HG03045 (cell line): ENCODE measurements around the gene SLC1A3.
"Not testable (repeated sequence)": the region's sequence is repeated elsewhere in the genome, so short reads cannot be mapped to it uniquely, and the experiment has no call there.

Experiments
- ATAC-seq: cut with Tn5 transposase; IDR thresholded peaks from one replicate; pipeline ENCODE4 v1.9.1; 2021; ENCODE audit warnings: mild to moderate bottlenecking, moderate library complexity; ENCODE audit not compliant: unreplicated experiment

The SLC1A3 gene

DNA sequence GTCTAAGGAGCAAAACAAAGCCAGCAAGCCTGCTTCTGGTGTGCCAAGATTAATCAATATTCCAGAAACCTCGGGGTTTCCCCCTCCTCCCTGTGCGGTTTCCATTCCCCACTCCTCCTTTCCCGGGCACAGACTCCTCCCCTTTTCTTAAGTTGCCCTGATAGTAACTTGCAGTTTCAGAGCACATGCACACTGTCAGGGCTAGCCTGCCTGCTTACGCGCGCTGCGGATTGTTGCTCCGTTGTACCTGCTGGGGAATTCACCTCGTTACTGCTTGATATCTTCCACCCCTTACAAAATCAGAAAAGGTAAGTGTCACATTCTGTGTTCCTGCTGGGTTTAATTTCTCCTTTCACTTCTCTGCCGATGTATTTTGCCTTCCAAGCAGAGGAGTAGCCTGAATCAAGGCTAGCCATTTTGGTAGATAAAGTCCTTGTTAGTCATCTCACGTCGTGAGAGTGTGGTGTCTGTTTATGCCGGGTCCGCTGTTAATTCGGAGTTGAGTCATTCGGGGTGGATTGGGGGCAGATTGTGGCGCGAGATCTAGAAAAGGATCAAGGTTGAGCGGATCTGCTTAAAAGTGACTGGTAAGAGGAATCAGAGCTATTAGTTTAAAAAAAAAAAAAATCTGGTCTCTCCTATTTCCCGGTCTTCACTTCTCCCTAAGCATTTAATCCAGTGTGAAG is at the start of gene SLC1A3:
TSS of gene SLC1A3 (plus strand) at position 179 of the 686 bp plus-strand sequence. CDS start 1,818 bp downstream, outside the sequence.
- peak; percentile 88 for ATAC-seq

GRCh38 chr5:36558641-36559040 is 47.8 kb upstream of the SLC1A3 start:
- ATAC-seq, result no peak

DNA sequence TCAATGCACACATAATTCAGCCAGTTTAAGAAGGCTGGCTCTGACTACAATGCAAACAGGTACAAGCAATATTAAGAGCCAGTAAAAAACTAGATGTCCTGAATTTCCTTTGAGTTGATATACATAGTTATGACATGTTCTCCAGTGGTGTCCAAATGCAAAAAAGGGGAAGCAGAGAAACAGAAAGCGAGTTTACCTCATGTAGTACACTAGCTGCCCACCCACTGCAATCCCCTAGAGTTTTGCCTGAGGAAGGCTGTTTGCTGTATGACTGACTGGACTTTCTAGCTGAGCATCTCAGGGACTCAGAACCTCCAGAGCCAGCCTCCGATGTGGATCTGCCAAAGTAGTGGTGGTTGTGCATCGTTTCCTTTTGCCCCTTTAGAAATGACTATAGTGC is 44.8 kb upstream of the SLC1A3 start:
- no peak for ATAC-seq

DNA sequence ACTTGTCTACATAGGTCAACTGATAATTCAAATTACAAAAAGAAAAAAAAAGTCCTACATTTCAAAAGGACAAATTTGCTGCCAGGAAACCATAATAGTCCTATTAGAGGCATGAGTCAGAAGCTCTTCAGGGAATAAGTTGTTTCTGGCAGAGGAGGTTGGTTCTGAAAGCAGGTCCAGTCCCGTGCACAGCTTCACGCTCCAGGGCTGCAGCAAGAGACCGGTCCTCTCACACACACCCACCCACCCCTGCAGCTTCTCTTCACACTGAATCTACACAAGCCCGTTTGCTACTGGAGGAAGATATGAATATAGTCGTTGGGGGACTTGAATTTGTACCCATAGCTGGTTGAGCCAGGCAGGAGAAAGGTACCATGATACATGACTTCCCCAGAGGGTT is 36.9 kb upstream of the SLC1A3 start:
- ATAC-seq, result no peak

DNA sequence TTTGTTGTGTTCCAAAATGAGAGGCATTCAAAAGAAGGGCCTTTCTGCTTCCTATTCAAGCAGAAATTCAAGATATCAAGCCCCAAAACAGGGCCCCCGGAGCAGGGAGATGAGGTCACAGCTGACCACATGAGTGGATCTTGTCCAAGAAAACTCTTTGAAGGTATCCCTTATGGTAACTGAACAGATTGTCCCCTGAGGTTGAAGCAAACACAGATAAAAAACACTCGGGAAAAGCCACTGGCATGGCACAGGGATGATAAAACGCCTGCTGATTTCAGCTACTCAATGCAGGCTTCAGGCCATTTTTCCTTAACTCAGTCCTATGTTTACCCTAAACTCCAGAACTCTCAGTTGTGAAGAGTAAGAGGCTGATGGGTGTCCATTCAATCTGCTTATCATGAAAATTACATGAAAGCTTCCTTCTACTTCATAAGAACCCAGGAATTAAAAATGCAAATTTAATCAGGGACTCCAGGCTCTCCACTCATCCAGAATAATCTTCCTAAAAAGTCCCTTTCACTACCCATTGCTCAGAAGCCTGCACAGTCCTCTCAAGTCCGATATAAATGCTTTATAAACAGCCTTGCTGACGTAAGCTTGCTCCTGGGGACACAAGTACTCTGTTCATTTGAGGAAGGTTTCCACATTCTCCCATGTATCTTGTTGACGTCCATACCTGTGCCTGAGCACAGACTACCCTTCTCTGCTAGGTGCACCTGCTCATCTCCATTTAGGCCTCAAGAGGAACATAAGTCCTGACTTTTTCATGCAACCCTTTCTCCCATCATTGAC is 35.9 kb upstream of the SLC1A3 start:
- no peak for ATAC-seq

- no peak for ATAC-seq
Observed at GRCh38 chr5:36571401-36572042, 34.9 kb upstream of the SLC1A3 start.

- ATAC-seq, result no peak
Observed at GRCh38 chr5:36573438-36573837, 33.0 kb upstream of the SLC1A3 start.

DNA sequence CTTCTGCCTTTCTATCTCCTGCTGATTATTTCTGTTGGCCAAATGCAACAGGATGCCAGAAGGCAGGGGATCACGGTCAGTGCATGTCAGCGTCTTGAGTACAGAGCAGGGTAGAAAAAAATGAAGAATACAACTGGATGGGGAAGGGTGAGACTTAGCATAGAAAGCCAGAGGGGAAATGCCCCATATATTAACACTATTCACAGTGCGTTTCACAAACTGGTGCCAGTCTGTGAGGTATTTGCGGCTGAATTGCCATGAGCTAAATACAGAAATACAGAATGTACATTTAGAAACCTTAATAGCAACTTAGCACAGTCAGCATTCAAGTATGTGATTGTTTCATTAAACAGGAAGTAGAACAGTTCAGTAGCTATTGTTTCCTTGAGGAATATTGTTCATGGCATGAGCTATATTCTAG is 31.0 kb upstream of the SLC1A3 start:
- ATAC-seq, result no peak

DNA sequence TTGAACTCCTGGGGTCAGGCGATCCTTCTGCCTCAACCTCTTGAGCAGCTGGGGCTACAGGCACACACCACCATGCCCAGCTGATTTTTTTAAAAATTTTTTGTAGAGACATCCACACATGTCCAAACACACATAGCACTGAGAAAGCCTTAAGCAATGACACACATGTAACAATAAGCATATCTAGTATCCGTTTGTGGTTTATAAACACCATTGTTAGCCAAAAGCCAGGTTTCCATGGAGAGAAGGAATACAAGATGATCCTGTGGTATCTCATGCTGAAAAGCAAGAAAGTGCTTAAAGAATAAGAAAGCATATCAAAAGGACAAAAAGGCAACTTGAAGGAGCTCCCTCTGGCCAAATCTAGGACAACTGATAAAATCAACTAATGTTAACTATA is 29.7 kb upstream of the SLC1A3 start:
- ATAC-seq, result no peak

DNA sequence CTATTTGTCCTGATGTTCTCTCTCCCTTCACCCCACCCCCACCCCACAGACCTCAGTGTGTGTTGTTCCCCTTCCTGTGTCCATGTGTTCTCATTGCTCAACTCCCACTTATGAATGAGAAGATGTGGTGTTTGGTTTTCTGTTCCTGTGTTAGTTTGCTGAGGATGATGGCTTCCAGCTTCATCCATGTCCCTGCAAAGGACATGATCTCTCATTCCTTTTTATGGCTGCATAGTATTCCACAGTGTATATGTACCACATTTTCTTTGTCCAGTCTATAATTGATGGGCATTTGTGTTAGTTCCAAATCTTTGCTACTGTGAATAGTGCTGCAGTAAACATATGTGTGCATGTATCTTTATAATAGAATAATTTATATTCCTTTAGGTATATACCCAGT is 26.5 kb upstream of the SLC1A3 start:
- not testable (repeated sequence) for ATAC-seq

DNA sequence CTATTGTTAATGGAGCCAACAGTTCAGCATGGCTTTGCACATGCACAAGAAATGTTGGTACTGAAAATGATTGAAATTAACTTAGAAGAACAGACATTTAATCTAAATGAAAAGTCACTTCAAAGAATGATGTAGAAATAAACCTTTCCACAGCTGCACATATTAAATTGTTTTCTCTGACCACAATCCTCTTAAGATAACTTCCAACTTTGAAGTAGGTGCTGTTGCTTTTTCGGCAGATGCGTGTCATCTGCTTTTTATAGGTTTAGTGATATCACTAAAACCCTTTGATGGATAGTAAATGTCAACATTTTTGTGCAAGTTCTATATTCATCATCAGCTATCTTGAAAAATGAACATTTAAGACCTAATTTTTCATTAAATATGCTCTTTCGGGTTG is 25.3 kb upstream of the SLC1A3 start:
- no peak for ATAC-seq

- no peak for ATAC-seq
Observed at GRCh38 chr5:36584009-36584875, 22.2 kb upstream of the SLC1A3 start.

- no peak for ATAC-seq
Observed at GRCh38 chr5:36585701-36586100, 20.7 kb upstream of the SLC1A3 start.

- ATAC-seq, result no peak
Observed at GRCh38 chr5:36587354-36587753, 19.1 kb upstream of the SLC1A3 start.

DNA sequence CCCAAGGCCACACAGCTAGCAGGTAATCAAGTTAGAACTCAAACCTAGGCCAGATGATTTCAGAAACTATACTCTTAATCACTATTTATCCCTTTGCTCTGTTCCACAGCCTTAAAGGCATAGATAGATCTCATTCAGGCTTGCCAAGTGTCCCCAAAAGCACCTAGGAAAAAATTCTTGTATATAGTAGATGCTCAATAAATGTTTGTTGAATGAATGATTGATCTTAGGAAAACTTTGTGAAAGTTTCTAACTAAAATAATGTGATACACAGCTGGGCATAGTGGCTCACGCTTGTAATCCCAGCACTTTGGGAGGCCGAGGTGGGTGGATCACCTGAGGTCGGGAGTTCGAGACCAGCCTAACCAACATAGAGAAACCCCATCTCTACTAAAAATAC is 16.7 kb upstream of the SLC1A3 start:
- ATAC-seq, result not testable (repeated sequence)

DNA sequence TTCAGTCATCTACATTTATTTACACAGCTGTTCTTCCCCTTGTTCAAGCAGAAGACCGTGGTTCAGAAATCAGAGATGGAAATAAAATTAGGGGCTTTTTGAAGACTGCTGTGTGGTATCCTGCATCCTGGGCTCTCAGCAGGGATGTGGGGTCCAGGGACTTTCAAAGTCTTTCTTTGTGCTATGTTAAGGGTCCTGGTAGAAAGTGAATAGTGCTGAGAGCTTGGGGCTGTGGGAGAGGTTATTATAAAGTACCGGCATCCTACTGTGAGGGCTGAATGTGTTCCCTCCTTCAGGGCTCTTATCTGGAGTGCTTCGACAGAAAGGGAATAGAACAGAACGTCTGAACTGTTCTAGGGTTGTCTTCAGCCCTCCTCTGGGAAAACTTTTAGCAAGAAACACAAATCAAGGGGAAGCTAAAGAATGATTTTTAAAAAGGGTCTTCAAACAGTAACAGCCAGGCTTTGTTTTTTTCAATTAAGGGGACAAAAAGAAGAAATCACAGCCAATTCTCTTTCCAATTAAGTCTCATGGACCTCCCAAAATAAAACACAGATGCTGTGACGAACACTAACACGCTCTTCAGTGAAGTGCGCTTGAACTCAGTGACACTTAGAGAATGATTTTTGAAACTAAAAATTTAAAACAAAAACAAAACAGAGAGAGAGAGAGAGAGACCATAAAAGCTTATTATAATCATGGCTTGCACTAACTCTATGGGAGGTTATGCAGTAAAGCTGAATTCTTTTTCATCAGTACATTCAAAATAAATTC is 15.7 kb upstream of the SLC1A3 start:
- no peak for ATAC-seq

- ATAC-seq, result no peak
Observed at GRCh38 chr5:36593867-36594266, 12.5 kb upstream of the SLC1A3 start.

DNA sequence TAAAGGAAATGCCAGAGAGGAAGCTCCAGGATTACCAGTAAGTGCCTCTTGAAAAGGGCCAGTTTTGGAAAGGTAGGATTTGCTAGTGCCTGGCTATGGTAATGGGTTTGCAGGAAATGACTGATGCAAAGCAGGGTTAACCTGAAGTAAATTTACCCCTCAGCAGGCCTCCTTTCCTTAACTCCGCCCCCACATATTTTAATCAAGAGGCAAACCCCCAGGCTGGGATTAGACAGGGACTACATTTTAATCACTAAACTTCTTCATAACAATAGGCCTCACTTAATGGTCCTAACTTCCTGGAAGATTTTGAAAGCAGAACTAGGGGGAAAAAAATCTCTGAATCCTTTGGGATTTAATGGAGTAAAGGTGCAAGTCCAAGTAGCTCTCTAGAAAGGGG is 10.2 kb upstream of the SLC1A3 start:
- ATAC-seq, result no peak

DNA sequence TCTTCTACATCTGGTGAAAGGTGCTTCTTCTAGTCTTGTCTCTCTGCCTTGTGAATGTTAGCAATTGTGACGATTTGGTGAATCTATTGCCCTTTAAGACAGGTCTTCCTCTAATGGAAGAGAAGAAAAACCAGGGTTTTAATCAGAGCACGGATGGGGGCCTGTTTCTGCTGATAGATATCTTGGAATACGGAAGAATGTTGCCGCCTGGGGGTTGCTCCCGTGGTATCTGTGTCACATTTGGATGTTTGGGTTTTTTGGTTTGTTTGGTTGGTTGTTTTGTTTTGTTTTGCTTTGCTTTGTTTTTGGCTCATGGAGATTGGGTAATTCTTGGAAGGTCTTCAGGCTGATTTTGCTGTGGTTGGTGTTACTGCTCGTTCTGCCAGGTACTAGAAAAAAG is 9.7 kb upstream of the SLC1A3 start:
- ATAC-seq, result no peak

DNA sequence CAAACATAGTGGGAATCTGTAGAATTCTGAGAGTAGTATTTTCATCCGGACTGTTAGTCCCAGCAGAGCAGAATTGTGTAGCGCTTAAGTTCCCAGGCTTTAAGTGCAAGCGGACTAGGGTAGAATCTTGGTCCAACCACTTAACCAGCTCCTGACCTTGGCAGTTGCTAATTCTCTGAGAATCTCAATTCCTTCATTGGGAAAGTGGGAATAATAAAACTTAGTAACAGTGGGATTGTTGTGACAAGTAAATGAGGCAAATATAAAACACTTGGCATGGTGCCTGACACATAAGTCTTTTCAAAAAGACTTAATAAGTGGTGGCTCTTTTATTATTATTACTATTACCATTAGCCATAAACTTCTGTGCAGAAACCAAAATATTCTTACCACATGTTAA is 8.4 kb upstream of the SLC1A3 start:
- ATAC-seq, result no peak
